HG03521 (cell line): Measurements from ENCODE around the gene DNAH1.
"Not testable (repeated sequence)": the region's sequence is repeated elsewhere in the genome, so short reads cannot be mapped to it uniquely, and the experiment has no call there.

Experiments
- ATAC-seq: cut with Tn5 transposase; IDR thresholded peaks from one replicate; pipeline ENCODE4 v1.9.1; 2021; ENCODE audit warnings: mild to moderate bottlenecking, moderate library complexity; ENCODE audit not compliant: unreplicated experiment

The DNAH1 gene

GRCh38 chr3:52331091-52331490 is 15.0 kb downstream of the DNAH1 start:
- ATAC-seq = no peak

GRCh38 chr3:52331906-52332305 is 15.8 kb downstream of the DNAH1 start:
- no peak for ATAC-seq

- no peak for ATAC-seq
Observed at GRCh38 chr3:52333869-52334557, 17.9 kb downstream of the DNAH1 start.

GRCh38 chr3:52338131-52338530 is 22.0 kb downstream of the DNAH1 start:
- ATAC-seq = not testable (repeated sequence)

GRCh38 chr3:52339612-52340011 is 23.5 kb downstream of the DNAH1 start:
- ATAC-seq = no peak

- no peak for ATAC-seq
Observed at GRCh38 chr3:52341123-52341522, 25.0 kb downstream of the DNAH1 start.

- no peak for ATAC-seq
Observed at GRCh38 chr3:52343946-52344600, 28.0 kb downstream of the DNAH1 start.

- ATAC-seq = no peak
Observed at GRCh38 chr3:52345521-52346109, 29.5 kb downstream of the DNAH1 start.

GRCh38 chr3:52346623-52347530 is 30.8 kb downstream of the DNAH1 start:
- no peak for ATAC-seq

- ATAC-seq = no peak
Observed at GRCh38 chr3:52347716-52348635, 31.9 kb downstream of the DNAH1 start.

GRCh38 chr3:52349131-52349530 is 33.0 kb downstream of the DNAH1 start:
- no peak for ATAC-seq

- no peak for ATAC-seq
Observed at GRCh38 chr3:52349611-52350395, 33.7 kb downstream of the DNAH1 start.

GRCh38 chr3:52350416-52350815 is 34.3 kb downstream of the DNAH1 start:
- no peak for ATAC-seq

GRCh38 chr3:52350981-52351761 is 35.1 kb downstream of the DNAH1 start:
- ATAC-seq = no peak

GRCh38 chr3:52351762-52352368 is 35.7 kb downstream of the DNAH1 start:
- no peak for ATAC-seq

- no peak for ATAC-seq
Observed at GRCh38 chr3:52352566-52352965, 36.4 kb downstream of the DNAH1 start.

GRCh38 chr3:52353291-52353855 is 37.3 kb downstream of the DNAH1 start:
- no peak for ATAC-seq

- ATAC-seq = no peak
Observed at GRCh38 chr3:52354676-52355075, 38.6 kb downstream of the DNAH1 start.
